HCT116 (cell line): ENCODE results near the gene POLR3A. TPM values are rescaled to one million over a fixed set of nuclear protein-coding genes. Genes with fewer than 3 reads are reported as not detected.

Experiments
- ATAC-seq: fragments of 200-7000 bp; cut with Tn5 transposase; 2 replicates; pipeline ENCODE4 v1.9.1; 2020; ENCODE audit warnings: mild to moderate bottlenecking, moderate library complexity
- BruUV-seq: library from RNA; stranded (reverse); fragments of 400-500 nt; replicated peaks from 2 replicates; lab custom pipeline; 2021; lab: Mats Ljungman, UMichigan
- CTCF ChIA-PET: fragments of 300-600 bp; sonication (Branson Sonifier 250); formaldehyde crosslinking; loops from one replicate; lab custom pipeline; 2021; ENCODE audit warnings: antibody characterized with exemption; lab: Charles Lee
- POLR2A ChIA-PET: fragments of 300-600, 350-600 bp; sonication (Branson Sonifier 250); formaldehyde crosslinking; loops from one replicate; lab custom pipeline; 2021; ENCODE audit warnings: antibody characterized with exemption; lab: Charles Lee
- RAD21 ChIA-PET, 2 experiments: fragments of 300-600 bp; sonication (Branson Sonifier 250); formaldehyde crosslinking; loops; one replicate each; lab custom pipeline; 2023; ENCODE audit warnings: low total read pairs in 2 of 2; ENCODE audit not compliant: uncharacterized antibody in 2 of 2, unreplicated experiment in 2 of 2, low non-redundant PET in 1 of 2; lab: Charles Lee
- DNase-seq: peaks from one replicate; pipeline ENCODE4 v3.0.0-alpha.2; 2010; ENCODE audit warnings: low read depth, low spot score
- H2AFZ ChIP-seq: fragments of 200-600 bp; shearing (Covaris generic), sonication (generic); 2 replicates; pipeline ENCODE4 v1.6.1; 2017; ENCODE audit warnings: low read depth, mixed run types, mixed read lengths, antibody characterized with exemption, low read length; ENCODE audit not compliant: poor library complexity, severe bottlenecking
- H3K27ac ChIP-seq: 2 replicates; pipeline ENCODE4 v1.5.1; 2012; ENCODE audit warnings: low read depth, low read length
- H3K27me3 ChIP-seq: fragments of 200-600 bp; sonication (generic); 2 replicates; pipeline ENCODE4 v1.6.1; 2016; ENCODE audit warnings: mixed run types, low read length, mixed read lengths; ENCODE audit not compliant: insufficient read depth
- H3K36me3 ChIP-seq, 2 experiments: fragments of 200-500 bp in 1 of 2; fragments of 200-600 bp in 1 of 2; sonication (Bioruptor generic) in 1 of 2; sonication (generic) in 1 of 2; 2 replicates each; pipeline versions ENCODE4 v1.5.1 to v1.6.1; 2014 to 2016; ENCODE audit warnings: low read length in 2 of 2, inconsistent platforms in 1 of 2, mixed read lengths in 1 of 2, mixed run types in 1 of 2; ENCODE audit not compliant: insufficient read depth in 2 of 2, control insufficient read depth in 1 of 2
- H3K4me1 ChIP-seq, 2 experiments: fragments of 200-600 bp in 1 of 2; sonication (generic) in 1 of 2; 2 replicates each; pipeline versions ENCODE4 v1.5.1 to v1.6.1; 2012 to 2017; ENCODE audit warnings: low read length in 2 of 2, inconsistent platforms in 1 of 2, mild to moderate bottlenecking in 1 of 2, mixed read lengths in 1 of 2, mixed run types in 1 of 2, moderate library complexity in 1 of 2; ENCODE audit not compliant: insufficient read depth in 2 of 2, control insufficient read depth in 1 of 2
- H3K4me2 ChIP-seq: fragments of 200-600 bp; sonication (generic); 2 replicates; pipeline ENCODE4 v1.6.1; 2017; ENCODE audit warnings: mixed run types, low read length, mixed read lengths
- H3K4me3 ChIP-seq, 2 experiments: fragments of 200-600 bp in 1 of 2; sonication (generic) in 1 of 2; replicated peaks in 1 of 2; 2 replicates each; pipeline ENCODE4 v1.5.1; 2011 to 2016; ENCODE audit warnings: low read length in 2 of 2, control low read depth in 1 of 2, low read depth in 1 of 2, mild to moderate bottlenecking in 1 of 2, mixed read lengths in 1 of 2, mixed run types in 1 of 2
- H3K79me2 ChIP-seq: fragments of 200-600 bp; sonication (generic); 2 replicates; pipeline ENCODE4 v1.6.1; 2017; ENCODE audit warnings: mild to moderate bottlenecking, mixed run types, low read length, moderate library complexity, mixed read lengths; ENCODE audit not compliant: insufficient read depth
- H3K9ac ChIP-seq: fragments of 200-600 bp; sonication (generic); 2 replicates; pipeline ENCODE4 v1.6.1; 2016; ENCODE audit warnings: low read length, mixed read lengths
- H3K9me2 ChIP-seq: fragments of 200-600 bp; sonication (generic), shearing (Covaris generic); 2 replicates; pipeline ENCODE4 v1.6.1; 2017; ENCODE audit warnings: mixed run types, mild to moderate bottlenecking, moderate library complexity; ENCODE audit not compliant: insufficient read depth
- H3K9me3 ChIP-seq, 2 experiments: fragments of 200-500 bp in 1 of 2; fragments of 200-600 bp in 1 of 2; sonication (Bioruptor generic) in 1 of 2; sonication (generic) in 1 of 2; 2 replicates each; pipeline ENCODE4 v1.6.1; 2014 to 2017; ENCODE audit warnings: low read length in 2 of 2, mixed read lengths in 2 of 2, inconsistent platforms in 1 of 2, low read depth in 1 of 2, mild to moderate bottlenecking in 1 of 2, mixed run types in 1 of 2, moderate library complexity in 1 of 2; ENCODE audit not compliant: control insufficient read depth in 1 of 2, insufficient read depth in 1 of 2
- H4K20me1 ChIP-seq: fragments of 200-600 bp; sonication (generic), shearing (Covaris generic); 2 replicates; pipeline ENCODE4 v1.6.1; 2017; ENCODE audit warnings: mixed run types, mild to moderate bottlenecking, moderate library complexity; ENCODE audit not compliant: insufficient read depth
- CBX3 ChIP-seq: IDR thresholded peaks from 2 replicates; pipeline ENCODE4 v1.6.1; 2012; ENCODE audit warnings: low read depth
- CEBPB ChIP-seq: IDR thresholded peaks from 2 replicates; pipeline ENCODE4 v1.6.1; 2012; ENCODE audit warnings: low read depth
- EGR1 ChIP-seq: IDR thresholded peaks from 2 replicates; pipeline ENCODE4 v1.6.1; 2012; ENCODE audit warnings: low read depth
- ELF1 ChIP-seq: IDR thresholded peaks from 2 replicates; pipeline ENCODE4 v1.6.1; 2012; ENCODE audit warnings: low read depth, borderline replicate concordance
- EZH2 ChIP-seq: fragments of 200-600 bp; sonication (generic); IDR thresholded peaks from 2 replicates; pipeline ENCODE4 v1.6.1; 2017; ENCODE audit warnings: antibody characterized with exemption, mixed run types
- EZH2phosphoT487 ChIP-seq: fragments of 200-600 bp; IDR thresholded peaks from 2 replicates; pipeline ENCODE4 v1.6.1; 2018; ENCODE audit warnings: antibody characterized with exemption, borderline replicate concordance
- FOSL1 ChIP-seq: IDR thresholded peaks from 2 replicates; pipeline ENCODE4 v1.6.1; 2012; ENCODE audit warnings: low read depth
- POLR2A ChIP-seq: IDR thresholded peaks from 2 replicates; pipeline ENCODE4 v1.7.0; 2011; ENCODE audit warnings: borderline replicate concordance; ENCODE audit not compliant: insufficient read depth, insufficient read length; ENCODE audit errors: extremely low read depth
- POLR2AphosphoS5 ChIP-seq: IDR thresholded peaks from 2 replicates; pipeline ENCODE4 v1.6.1; 2011; ENCODE audit warnings: mild to moderate bottlenecking, low read depth, low read length, moderate library complexity
- RAD21 ChIP-seq: IDR thresholded peaks from 2 replicates; pipeline ENCODE4 v1.6.1; 2012; ENCODE audit warnings: low read depth, mild to moderate bottlenecking
- SIN3A ChIP-seq: IDR thresholded peaks from 2 replicates; pipeline ENCODE4 v1.6.1; 2012; ENCODE audit warnings: low read depth
- YY1 ChIP-seq: IDR thresholded peaks from 2 replicates; pipeline ENCODE4 v1.6.1; 2011; ENCODE audit warnings: low read length, low read depth, moderate library complexity, mild to moderate bottlenecking; ENCODE audit not compliant: insufficient replicate concordance; ENCODE audit errors: extremely low read depth
- intact Hi-C: fragments of 100-400 bp; cut with micrococcal nuclease; formaldehyde crosslinking; loops from 2 replicates; pipeline ENCODE4 v1.10.0; 2022
- total RNA-seq: library from RNA; stranded (reverse); gene quantifications from one replicate; pipeline ENCODE4 v1.2.1, GENCODE V29; 2021; ENCODE audit not compliant: unreplicated experiment
- TF ChIP-seq, protein P1 (sequence below): IDR thresholded peaks from 2 replicates; pipeline ENCODE4 v1.6.1; 2012
- TF ChIP-seq, protein P2 (sequence below): IDR thresholded peaks from 2 replicates; pipeline ENCODE4 v1.6.1; 2012
- TF ChIP-seq, protein P3 (sequence below): IDR thresholded peaks from 2 replicates; pipeline ENCODE4 v1.6.1; 2012; ENCODE audit warnings: low read depth
- TF ChIP-seq, protein P4 (sequence below), 3 experiments: fragments of 200-600 bp in 1 of 3; sonication (generic) in 1 of 3; IDR thresholded peaks in 2 of 3; conservative IDR thresholded peaks in 1 of 3; 2 replicates each; pipeline ENCODE4 v1.5.1; 2012 to 2017; ENCODE audit warnings: low read depth in 2 of 3, low read length in 2 of 3, antibody characterized with exemption in 1 of 3, borderline replicate concordance in 1 of 3, control low read depth in 1 of 3, mild to moderate bottlenecking in 1 of 3, mixed read lengths in 1 of 3, mixed run types in 1 of 3, moderate library complexity in 1 of 3; ENCODE audit not compliant: insufficient read depth in 1 of 3
- TF ChIP-seq, protein P5 (sequence below): IDR thresholded peaks from 2 replicates; pipeline ENCODE4 v1.6.1; 2011; ENCODE audit warnings: mild to moderate bottlenecking, low read length, moderate library complexity; ENCODE audit not compliant: insufficient replicate concordance; ENCODE audit errors: extremely low read depth

POLR3A gene
- total RNA-seq, 1 experiment from 2014 or later = 26.6 TPM

DNA sequence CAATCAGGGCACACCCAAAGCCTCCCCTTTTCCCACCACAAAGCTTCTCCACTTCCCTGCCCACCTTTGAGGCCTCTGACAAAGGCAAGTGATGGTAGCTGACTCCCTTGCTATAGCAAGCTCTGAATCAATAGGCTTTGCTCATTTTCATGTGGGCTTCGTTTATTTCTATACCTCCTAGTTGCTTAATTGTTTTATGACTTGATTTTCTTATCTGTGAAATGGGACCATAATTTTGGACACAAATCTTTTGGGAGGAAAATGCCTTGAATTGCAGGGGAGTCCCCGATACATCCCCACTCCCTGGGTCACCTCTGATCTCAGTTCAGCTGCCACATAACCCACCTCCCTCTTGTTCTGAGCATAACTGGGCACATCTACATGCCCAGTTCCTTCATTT is 89.1 kb downstream of the POLR3A start:
- H3K9me3 ChIP-seq = no peaks in the 10 kb centered on the region
- no peak overlapping the region for H3K4me2 ChIP-seq
- H4K20me1 ChIP-seq = no peaks in the 10 kb centered on the region
- ChIA-PET POLR2A (interaction anchor here (1.1 kb wide), 1 partner anchor 9 kb away, joined by 5 read pairs; no protein-coding TSS in a partner anchor), RAD21 (no interaction called here), CTCF (no interaction called here)
- H3K9ac ChIP-seq = no peak overlapping the region
- H3K4me3 ChIP-seq = no peak overlapping the region
- no peaks in the 10 kb centered on the region for H3K9me2 ChIP-seq
- ATAC-seq (no peak), DNase-seq (no peak)
- no peak overlapping the region for H3K27ac ChIP-seq
- no peak overlapping the region for H2AFZ ChIP-seq
- H3K36me3 ChIP-seq = no peaks in the 10 kb centered on the region
- no peak for TF ChIP-seq RAD21
- no peak for TF ChIP-seq FOSL1
- TF ChIP-seq, protein P1, sequence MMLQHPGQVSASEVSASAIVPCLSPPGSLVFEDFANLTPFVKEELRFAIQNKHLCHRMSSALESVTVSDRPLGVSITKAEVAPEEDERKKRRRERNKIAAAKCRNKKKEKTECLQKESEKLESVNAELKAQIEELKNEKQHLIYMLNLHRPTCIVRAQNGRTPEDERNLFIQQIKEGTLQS = no peak
- TF ChIP-seq EZH2 = no peak
- TF ChIP-seq, protein P2, sequence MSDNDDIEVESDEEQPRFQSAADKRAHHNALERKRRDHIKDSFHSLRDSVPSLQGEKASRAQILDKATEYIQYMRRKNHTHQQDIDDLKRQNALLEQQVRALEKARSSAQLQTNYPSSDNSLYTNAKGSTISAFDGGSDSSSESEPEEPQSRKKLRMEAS = no peak
- TF ChIP-seq CBX3 = no peak
- TF ChIP-seq POLR2A = no peak
- TF ChIP-seq SIN3A = no peak
- TF ChIP-seq CEBPB = no peak
- no peak for TF ChIP-seq YY1
- TF ChIP-seq, protein P3, sequence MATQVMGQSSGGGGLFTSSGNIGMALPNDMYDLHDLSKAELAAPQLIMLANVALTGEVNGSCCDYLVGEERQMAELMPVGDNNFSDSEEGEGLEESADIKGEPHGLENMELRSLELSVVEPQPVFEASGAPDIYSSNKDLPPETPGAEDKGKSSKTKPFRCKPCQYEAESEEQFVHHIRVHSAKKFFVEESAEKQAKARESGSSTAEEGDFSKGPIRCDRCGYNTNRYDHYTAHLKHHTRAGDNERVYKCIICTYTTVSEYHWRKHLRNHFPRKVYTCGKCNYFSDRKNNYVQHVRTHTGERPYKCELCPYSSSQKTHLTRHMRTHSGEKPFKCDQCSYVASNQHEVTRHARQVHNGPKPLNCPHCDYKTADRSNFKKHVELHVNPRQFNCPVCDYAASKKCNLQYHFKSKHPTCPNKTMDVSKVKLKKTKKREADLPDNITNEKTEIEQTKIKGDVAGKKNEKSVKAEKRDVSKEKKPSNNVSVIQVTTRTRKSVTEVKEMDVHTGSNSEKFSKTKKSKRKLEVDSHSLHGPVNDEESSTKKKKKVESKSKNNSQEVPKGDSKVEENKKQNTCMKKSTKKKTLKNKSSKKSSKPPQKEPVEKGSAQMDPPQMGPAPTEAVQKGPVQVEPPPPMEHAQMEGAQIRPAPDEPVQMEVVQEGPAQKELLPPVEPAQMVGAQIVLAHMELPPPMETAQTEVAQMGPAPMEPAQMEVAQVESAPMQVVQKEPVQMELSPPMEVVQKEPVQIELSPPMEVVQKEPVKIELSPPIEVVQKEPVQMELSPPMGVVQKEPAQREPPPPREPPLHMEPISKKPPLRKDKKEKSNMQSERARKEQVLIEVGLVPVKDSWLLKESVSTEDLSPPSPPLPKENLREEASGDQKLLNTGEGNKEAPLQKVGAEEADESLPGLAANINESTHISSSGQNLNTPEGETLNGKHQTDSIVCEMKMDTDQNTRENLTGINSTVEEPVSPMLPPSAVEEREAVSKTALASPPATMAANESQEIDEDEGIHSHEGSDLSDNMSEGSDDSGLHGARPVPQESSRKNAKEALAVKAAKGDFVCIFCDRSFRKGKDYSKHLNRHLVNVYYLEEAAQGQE = no peak
- no peak for TF ChIP-seq ELF1
- TF ChIP-seq POLR2AphosphoS5 = no peak
- no peak for TF ChIP-seq EGR1
- TF ChIP-seq, protein P4, sequence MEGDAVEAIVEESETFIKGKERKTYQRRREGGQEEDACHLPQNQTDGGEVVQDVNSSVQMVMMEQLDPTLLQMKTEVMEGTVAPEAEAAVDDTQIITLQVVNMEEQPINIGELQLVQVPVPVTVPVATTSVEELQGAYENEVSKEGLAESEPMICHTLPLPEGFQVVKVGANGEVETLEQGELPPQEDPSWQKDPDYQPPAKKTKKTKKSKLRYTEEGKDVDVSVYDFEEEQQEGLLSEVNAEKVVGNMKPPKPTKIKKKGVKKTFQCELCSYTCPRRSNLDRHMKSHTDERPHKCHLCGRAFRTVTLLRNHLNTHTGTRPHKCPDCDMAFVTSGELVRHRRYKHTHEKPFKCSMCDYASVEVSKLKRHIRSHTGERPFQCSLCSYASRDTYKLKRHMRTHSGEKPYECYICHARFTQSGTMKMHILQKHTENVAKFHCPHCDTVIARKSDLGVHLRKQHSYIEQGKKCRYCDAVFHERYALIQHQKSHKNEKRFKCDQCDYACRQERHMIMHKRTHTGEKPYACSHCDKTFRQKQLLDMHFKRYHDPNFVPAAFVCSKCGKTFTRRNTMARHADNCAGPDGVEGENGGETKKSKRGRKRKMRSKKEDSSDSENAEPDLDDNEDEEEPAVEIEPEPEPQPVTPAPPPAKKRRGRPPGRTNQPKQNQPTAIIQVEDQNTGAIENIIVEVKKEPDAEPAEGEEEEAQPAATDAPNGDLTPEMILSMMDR (IDR thresholded peaks at IDR 0.05 in 2 of 3, conservative IDR thresholded peaks at IDR 0.05 in 1 of 3; ENCODE audit: borderline replicate concordance in 1 of 3, insufficient read depth in 1 of 3, low read depth in 2 of 3, low read length in 2 of 3) = no peak
- TF ChIP-seq EZH2phosphoT487 = no peak
- TF ChIP-seq, protein P5, sequence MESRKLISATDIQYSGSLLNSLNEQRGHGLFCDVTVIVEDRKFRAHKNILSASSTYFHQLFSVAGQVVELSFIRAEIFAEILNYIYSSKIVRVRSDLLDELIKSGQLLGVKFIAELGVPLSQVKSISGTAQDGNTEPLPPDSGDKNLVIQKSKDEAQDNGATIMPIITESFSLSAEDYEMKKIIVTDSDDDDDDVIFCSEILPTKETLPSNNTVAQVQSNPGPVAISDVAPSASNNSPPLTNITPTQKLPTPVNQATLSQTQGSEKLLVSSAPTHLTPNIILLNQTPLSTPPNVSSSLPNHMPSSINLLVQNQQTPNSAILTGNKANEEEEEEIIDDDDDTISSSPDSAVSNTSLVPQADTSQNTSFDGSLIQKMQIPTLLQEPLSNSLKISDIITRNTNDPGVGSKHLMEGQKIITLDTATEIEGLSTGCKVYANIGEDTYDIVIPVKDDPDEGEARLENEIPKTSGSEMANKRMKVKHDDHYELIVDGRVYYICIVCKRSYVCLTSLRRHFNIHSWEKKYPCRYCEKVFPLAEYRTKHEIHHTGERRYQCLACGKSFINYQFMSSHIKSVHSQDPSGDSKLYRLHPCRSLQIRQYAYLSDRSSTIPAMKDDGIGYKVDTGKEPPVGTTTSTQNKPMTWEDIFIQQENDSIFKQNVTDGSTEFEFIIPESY = no peak
- H3K79me2 ChIP-seq = no peaks in the 10 kb centered on the region
- intact Hi-C loops = no loop called here
- no peaks in the 10 kb centered on the region for H3K27me3 ChIP-seq
- BruUV-seq = no TSS peak
- peaks cover 11 to 22% of the 10 kb centered on the region in 2 experiments for H3K4me1 ChIP-seq
